T-helper 9 cell (primary cell): Measurements from ENCODE around the gene KRTAP9-7.

Source experiments
- DNase-seq: peaks from one replicate; pipeline ENCODE4 v3.0.0-alpha.2; 2020

Gene KRTAP9-7

DNA sequence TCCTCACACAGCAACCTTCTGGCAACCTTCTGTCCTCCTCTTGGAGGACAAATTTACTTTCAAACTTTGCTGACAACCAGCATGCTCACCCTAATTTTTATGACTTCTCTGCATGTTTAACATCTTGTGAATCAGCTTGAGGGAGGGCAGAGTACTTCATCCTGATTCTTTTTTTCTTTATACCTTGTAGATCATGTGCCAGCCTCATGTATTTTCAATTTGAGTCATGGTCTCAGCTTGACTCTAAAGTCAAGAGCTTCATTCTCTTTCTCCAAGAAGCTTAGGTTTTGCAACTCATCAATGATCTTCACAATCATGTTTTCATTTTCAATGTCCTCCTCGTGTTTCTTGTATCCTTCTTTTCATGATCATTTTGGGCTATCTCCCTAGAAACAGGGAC lies 3.6 kb upstream of the KRTAP9-7 start:
- DNase-seq, result no peak

DNA sequence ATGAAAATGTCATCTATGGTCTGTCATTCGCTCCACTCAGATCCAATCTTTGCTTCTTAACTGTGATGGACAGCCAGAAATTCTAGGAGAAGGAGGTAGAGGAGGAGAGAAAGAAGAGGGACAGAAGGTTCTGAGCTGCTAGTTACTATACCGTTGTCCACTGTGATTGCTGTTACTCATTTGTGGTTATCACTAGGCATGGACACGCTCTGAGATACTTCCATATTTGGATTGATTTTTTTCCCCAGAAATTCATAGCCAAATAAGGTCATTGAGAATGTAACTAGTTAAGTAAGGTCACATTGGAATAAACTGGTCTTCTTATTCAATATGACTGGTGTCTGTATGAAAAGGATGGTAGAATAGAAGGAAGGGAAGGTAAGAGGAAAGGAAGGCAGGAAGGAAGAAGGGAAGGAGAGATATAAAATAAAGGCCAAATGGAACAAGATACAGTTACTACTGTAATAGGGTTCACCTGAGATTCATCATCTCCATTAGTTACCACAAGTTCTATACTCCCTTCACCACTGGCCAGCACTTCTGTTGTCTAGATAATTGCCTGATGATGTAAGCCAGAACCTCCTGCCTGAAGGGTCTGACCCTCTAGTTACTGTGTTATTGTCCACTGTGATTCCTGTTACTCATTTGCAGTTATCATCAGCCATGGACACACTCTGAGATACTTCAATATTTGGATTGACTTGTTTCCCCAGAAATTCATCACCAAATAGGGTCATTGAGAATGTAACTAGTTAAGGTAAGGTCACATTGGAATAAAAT lies 2.9 kb downstream of the KRTAP9-7 start:
- DNase-seq, result no peak

DNA sequence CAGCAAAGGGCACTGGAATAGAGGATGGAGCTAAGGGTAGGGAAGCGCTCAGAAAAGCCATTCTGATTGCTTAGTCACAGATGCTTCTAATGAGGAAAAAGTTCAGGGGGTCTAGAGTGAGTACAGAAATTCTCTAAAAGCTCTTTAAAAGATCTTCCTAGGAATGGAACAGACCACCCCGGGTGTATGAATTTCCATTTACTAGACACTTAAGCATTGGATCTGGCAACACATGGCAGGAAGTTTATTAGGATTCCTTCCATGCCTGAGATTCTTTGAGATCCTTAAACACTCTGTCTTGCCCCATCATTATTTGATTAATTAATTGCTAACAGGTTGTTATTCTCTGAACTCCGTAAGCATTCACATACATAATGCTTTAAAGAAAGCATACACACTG lies 8.5 kb downstream of the KRTAP9-7 start:
- no peak for DNase-seq

DNA sequence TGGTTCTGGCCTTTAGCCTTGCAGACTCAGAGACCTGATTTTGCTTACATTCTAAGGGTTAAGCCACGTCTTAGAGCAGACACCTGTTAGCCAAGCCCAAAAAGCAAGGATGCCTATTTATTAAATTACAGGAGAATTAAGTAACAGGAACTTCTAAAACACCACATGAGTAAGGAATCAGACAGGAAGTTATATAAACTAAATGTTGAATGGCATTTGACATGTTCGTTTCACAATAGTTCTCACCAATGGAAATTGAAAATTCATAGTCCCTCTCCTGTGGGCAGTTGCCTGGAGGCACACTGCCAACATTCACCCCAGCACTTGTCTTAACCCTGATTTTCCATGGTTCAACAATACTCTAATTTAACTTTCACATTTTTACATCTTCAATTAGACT lies 9.0 kb downstream of the KRTAP9-7 start:
- no peak for DNase-seq

DNA sequence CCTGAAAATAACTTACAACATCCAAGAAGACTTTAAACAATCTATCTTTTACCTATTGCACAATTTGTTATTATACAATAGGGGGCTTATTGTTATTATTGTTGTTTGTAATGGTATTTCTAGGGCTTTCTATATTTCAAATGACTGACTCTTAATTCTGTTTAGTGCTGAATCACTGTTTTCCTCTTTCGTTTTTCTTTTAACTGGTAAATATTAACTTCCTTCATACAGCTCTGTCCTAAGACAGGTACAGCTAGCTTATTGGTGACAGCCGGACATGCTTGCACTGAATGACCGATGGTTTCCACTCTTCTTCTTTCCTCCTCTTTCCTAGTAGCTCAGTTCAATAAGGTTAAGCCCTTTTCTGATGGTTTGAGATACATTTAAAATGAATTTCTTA lies 11.6 kb downstream of the KRTAP9-7 start:
- DNase-seq, result no peak

DNA sequence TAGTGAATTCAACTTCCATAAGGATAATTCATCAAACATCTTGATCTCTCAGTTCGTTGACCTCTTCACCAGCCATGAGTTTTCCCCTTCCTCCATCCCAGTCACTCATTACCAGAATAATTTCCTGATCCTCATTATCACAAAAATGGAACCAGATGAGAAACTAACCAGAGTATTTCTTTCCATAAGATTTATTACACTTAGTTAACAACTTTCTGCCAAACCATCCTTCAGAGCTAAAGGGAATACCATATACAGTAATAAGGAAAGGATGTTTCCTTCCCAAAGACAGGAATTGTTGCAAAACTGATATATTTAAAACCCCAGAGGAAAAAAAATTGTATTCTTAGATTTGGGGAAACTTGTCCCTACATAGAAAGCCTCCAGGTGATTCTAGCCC lies 18.5 kb downstream of the KRTAP9-7 start:
- no peak for DNase-seq

DNA sequence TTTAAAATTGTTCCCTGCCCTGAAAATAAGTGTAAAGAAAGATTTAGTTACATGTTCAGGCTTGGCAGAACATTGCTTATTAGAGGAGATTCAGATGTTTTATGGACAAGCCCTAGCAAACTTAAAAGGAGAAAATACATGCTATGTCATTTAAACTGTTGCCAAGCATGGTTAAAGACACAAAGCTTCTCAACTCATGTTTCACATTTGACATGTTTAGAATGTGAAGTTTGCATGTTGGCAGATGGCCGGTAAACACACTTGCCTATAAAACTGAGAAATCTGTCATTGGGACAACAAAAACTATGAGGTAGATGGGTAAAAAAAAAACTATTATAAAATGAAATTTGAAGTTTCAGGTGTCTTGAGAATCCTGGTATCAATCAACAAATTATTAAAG lies 21.3 kb downstream of the KRTAP9-7 start:
- no peak for DNase-seq

DNA sequence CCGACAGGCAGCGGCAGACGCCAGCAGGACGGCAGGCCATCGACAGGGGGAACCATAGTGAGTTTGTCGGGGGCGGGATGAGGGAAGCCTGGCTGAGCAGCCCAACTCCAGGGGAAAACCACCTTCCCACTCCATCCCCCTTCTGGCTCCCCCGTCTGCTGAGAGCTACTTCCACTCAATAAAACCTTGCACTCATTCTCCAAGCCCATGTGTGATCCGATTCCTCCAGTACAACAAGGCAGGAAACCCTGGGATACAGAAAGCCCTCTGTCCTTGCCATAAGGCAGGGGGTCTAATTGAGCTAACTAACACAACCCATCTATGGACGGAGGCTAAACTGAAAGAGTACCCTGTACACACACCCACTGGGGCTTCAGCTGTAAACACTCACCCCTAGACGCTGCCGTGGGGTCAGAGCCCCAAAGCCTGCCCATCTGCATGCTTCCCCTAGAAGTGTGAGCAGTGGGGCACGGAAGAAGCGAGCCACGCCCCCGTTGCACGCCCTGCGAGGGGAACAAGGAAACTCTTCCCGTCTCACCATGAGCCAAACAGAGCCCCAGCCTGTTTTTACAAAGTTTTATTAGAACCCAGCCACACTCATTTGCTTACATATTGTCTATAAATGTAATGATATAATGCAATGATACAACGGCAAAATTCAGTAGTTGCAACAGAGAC lies 23.1 kb downstream of the KRTAP9-7 start:
- no peak for DNase-seq

DNA sequence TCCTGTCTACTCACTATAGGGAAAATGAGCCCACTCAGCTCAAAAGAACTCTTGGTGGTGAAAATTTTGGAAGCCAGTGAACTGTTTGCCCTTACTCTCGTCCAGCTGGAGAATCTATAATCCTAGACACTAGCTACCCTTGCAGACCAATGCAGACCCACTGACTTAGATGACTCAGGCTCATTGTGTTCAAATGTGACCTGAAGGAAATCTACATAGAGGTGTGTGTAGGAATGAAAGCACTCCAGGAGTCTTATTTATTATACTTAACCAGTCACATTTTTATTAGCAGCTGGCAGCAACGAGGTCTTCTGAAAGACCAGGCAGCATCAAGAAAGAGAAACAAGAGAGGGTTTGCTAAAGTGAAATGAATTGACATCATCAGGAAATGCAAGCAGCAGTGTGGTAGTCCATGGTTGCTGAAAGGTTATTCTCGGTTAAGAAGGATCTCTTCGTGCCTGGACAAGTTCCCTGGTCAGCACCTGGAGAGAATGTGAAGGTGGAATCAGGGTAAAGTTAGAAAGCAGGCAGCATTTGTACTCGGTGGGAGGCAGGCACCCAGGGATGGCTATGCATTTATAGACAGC lies 25.8 kb downstream of the KRTAP9-7 start:
- no peak for DNase-seq

DNA sequence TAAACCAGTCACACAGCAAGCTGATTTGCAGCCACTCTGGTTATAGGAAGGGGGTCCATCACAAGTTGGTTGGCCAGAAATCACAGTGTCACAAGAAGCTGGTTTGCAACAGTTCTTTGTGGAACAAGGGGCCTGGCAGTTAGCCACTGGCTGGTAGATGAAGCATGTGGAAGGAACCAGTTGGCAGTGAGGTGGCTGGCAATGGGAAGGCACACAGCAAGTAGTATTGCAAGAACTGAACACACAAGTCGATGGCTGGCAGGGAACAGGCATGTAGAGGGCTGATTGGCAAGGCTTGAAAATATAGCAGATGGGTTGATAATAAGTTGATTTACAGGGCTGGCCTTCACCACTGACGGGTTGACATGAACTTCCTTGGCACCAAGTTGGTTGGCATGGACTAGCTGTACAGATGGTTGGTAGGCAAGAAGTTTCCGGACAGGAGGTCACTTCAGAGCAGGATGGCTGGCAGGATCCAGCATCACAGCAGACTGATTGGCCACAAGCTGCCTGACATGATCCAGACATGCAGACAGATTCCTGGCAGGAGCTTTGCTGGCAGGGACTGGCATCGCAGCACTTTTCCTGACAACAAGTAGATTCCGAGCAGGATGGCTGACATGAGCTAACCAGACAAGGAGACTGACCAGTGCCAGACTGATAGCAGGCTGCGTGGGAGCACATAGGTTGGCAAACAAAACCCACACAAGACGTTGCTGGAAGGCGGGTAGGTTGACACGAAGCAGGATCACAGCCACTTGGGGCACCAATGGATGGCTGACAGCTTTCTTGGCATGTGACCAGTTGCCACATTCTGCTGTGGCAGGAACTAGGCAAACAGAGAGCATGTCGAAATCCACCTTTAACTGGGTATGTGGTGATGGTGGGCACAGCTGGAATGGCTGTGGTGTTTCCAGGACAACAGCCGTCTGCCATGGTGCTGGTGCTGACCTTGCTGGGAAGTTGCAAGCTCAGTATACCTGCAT lies 26.7 kb downstream of the KRTAP9-7 start, which contains the start of gene KRTAP29-1:
Gene KRTAP29-1, minus strand, starts transcription at position 936 of the 986 bp plus-strand sequence. Its CDS starts 0 bp downstream, at position 936.
- DNase-seq, result no peak

DNA sequence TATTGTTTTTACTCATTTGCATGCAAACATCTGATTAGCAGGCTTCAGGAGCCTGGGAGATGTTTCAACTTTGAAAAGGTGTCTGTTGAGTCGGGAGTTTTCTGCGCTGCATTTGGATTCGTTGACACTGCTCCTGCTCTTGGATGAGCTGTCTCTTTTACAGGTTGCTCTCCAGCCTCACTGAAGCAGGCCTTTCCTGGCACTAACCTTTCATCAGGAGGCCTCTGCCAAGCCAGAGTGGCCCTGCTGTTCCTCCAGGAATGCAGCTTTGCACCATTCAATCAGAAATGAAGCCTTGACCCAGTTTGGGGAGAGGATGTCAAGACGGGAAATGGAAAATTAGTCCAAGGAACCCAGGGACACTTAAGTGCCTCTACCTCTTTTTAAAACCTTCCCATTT lies 27.5 kb downstream of the KRTAP9-7 start:
- DNase-seq, result no peak

DNA sequence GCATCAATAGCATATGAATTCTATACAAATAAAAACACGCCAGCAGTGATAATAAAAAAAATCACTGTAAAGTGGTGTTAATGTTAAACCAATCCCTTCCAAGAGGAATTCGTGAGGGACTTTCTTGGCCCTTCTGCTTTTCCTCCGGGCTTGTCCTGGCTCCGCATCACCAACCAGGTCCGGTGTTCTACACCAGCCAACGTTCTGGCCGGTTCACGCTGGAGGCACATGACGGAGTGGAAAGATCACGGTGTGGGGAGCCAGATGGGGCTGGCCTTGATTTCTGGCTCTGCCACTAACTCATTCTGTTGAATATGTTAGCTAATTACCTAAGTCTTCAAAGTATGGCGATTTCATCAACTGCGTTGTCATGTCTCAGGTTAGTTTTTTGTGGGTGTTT lies 28.6 kb downstream of the KRTAP9-7 start:
- DNase-seq, result no peak

DNA sequence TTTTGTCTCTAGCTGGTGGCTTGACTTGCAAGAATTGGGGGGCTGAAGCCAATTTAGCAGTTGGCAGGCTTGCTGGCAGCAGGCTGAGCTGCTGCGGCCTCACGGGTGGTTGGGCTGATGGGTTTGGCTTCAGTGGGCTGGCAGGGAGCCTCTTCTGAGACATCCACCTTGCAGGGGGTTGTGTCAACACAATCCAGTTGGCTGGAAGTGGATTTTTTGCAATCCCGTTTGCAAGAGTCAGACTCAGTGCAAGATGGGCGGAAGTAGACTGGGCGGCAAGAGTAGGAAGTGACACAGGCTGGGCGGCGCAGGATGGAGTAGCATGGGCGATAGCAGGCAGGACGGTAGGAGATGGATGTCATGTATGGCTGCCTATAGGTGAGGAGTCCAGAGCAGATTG lies 32.1 kb downstream of the KRTAP9-7 start:
- no peak for DNase-seq

DNA sequence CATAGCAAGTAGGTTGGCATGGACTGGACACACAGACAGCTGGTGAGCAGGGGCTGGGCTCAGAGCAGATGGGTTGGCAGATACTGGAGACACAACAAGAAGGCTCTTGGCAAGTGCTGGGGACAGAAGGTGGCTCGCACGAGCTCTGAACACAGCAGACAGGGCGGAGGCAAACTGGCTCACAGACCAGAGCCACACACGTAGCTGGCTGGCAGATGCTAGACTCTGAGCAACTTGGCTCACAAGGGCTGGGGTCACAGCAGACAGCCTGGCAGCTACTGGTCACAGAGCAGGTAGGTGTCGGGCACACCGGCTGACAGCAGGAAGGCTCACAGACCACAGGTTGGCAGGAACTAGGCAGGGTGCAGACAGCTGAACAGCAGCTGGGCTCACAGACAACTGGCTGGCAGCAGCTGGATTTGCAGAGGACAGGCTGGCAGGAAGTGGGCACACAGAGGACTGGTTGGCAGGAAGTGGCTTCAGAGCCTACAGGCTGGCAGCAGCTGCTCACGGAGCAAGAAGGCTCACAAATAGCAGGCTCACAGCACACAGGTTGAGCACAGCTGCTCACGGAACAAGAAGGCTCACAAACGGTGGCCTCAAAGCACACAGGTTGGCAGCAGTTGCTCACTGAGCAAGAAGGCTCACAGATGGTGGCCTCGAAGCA lies 32.9 kb downstream of the KRTAP9-7 start:
- DNase-seq, result peak; percentile 69

DNA sequence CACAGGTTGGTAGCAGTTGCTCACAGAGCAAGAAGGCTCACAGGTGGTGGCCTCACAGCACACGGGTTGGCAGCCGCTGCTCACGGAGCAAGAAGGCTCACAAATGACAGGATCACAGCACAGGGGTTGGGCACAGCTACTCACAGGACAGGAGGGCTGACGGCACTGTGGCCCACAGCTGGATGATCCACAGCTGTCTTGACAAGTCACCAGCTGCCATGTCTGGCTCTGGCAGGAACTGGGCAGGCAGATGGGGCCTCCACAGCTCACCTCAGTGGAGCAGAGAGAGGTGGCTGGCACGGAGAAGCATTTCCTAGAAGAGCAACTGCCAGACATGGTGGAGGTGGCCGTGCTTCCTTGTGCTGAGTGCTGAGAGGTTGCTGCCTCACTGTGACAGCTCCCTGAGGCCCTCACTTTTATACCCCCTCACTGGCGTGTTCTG lies 33.4 kb downstream of the KRTAP9-7 start, which contains the start of gene KRTAP16-1:
Gene KRTAP16-1, minus strand, starts transcription at position 392 of the 442 bp plus-strand sequence. Its CDS starts 56 bp downstream, at position 336.
- DNase-seq, result peak; percentile 38

DNA sequence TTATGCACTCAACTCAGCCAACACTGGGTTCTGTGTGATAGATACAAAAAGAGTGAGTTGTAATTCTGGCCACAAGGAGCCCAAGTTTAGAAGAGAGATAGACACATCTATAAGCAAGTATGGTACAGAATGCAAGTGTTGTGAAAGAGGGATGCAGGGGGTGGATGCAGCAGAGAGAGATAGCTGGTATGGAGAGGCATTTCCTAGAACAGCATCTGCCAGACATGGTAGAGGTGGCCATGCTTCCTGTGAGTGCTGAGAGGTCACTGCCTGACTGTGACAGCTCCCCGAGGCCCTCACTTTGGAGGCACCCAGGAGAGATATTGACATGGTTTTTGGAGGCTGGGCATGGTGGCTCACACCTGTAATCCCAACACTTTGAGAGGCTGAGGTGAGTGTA lies 35.6 kb downstream of the KRTAP9-7 start:
- DNase-seq, result no peak

DNA sequence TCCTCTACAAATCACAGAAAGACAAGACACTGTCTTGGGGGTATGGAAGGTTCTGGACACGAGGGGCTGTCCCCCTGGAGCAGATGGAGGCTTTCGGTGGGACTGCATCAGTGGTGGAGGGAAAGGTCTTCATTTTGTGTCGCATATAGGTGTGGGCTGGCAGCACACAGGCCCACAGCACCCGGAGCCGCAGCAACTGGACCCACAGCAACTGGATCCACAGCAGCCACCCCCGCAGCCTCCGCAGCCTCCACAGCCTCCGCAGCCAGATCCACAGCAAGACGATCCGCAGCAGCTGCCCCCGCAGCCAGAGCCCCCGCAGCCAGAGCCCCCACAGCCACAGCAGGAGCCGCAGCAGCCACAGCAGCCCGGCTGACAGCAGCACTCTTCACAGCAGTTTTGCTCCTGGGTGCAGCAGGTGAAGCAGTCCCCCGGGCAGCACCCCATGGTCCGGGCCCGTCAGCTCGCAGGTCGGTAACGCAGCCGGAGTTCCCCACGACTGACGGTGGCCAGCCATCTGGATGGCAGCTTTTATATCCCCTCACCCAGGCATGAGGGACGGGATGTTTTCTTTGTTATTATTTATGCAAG lies 39.8 kb downstream of the KRTAP9-7 start, which contains the start of gene KRTAP17-1:
Gene KRTAP17-1, minus strand, starts transcription at position 507 of the 591 bp plus-strand sequence. Its CDS starts 60 bp downstream, at position 447.
- no peak for DNase-seq

DNA sequence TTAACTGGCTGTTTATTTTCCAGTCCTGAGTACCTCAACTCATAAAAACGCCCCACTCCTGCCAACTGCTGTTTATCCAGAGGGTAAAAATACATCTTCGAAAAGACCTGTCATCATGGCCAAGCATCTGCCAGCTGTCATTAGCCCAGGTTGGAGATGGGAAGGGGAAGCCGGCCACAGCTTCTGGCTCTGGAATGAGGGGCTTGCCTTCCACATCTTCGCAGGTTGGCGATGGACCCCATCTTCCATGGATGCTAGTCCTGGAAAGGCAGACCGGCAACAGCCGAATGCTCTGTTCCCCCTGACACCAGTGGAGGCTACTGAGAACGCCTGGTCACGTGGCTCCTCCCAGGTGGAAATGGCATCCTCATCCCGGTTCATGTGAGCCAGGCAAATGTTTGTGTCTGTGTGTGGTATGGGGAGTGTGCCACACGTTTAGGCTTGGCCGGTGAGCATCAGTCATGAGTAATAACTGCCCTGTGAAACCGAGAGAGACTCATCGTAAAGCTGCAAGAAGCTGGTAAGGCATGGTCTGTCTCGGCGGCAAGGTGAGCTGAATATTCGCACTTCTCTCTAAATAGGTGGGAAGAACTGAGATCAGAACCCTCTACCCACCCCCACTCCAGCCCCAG lies 40.4 kb downstream of the KRTAP9-7 start:
- no peak for DNase-seq

DNA sequence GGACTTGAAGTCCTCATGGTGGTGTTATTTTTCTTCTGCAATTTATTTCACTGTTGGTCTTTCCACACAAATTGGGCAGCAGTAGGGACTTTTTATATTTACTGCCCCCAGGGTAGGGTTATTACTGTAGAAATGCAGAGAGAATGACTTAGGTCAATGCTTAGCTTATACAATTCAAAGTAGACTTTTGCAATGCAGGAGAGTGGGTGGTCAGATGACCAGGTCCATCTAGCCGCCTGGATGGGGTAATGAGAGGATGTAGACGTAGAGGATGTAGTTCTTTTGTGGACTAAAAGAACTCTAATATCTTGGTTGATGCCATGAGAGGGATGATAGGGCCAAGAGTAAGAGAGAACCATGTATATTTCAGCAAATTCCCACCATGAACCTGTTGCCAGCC lies 42.7 kb downstream of the KRTAP9-7 start:
- DNase-seq, result no peak

DNA sequence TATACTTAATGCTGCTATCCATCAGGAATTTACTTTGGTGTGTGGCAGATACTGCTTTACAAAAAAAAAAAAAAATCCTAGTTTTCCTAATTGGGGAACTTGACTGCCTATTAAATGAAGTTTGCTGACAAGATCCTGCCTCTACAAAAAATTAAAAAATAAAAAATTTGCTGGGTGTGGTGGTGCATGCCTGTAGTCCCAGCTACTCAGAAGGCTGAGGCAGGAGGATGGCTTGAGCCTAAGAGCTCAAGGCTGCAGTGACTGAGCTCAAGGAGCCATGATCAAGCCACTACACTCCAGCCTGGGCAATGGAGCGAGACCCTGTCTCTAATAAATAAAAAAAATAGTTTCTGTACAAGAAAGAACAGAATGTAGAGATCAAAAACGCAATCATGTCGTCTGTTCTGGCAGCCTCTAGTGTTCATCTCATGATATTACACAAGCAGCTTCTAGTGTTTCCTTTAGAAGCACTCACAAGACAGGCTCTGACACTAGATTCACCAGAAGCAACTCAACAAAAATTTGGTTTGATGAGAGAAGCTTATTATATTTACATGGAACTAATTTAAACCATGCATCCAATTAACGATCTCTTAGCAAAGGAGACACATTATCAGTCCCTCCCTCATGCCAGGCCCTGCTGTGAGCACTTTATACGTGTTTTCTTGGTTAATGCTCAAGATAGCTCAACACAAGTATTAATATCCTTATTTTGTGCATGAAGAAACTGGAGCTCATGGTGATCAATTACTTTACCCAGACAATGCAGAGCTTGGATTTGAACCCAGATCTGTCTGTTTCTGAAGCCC lies 46.8 kb downstream of the KRTAP9-7 start:
- no peak for DNase-seq
